Measurements from ENCODE around the gene EHBP1. TPM values are rescaled to one million over a fixed set of nuclear protein-coding genes. Genes with fewer than 3 reads are reported as not detected.

EHBP1 gene
- total RNA-seq, 4 donors from 2014 or later, result 42.9 to 116 (median 58.3) TPM

- peaks cover 29% of the 10 kb centered on the region for H3K4me1 ChIP-seq
- peaks cover 38% of the 10 kb centered on the region for H3K27me3 ChIP-seq
- no peak overlapping the region for H3K4me3 ChIP-seq
- no peaks in the 10 kb centered on the region for H3K9me3 ChIP-seq
- no peak for TF ChIP-seq POLR2A (IDR thresholded peaks at IDR 0.05)
- no peak for TF ChIP-seq CTCF (IDR thresholded peaks at IDR 0.05)
- TF ChIP-seq POLR2AphosphoS5 (IDR thresholded peaks at IDR 0.05), result no peak
- TF ChIP-seq EP300 (IDR thresholded peaks at IDR 0.05), result no peak
- DNase-seq (ENCODE audit: low spot score in 2 of 2), result no peak
- WGBS, result 95% methylated on average over 35 of the region's 36 CpGs
- peaks cover 6% of the 10 kb centered on the region for H3K36me3 ChIP-seq
- H3K27ac ChIP-seq, result no peak overlapping the region
Measured at GRCh38 chr2:63044362-63045327, 339.1 kb downstream of the EHBP1 start.

GRCh38 chr2:63046552-63046951 is 341.0 kb downstream of the EHBP1 start:
- Histone ChIP-seq H3K27ac (peak overlapping the region; percentile 91), H3K4me1 (peaks cover 46% of the 10 kb centered on the region), H3K27me3 (peaks cover 50% of the 10 kb centered on the region), H3K4me3 (peak overlapping the region; percentile 71), H3K9me3 (no peaks in the 10 kb centered on the region), H3K36me3 (peaks cover 6% of the 10 kb centered on the region)
- no peak for TF ChIP-seq POLR2A (IDR thresholded peaks at IDR 0.05)
- TF ChIP-seq EP300 (IDR thresholded peaks at IDR 0.05), result no peak
- TF ChIP-seq POLR2AphosphoS5 (IDR thresholded peaks at IDR 0.05), result no peak
- no peak for TF ChIP-seq CTCF (IDR thresholded peaks at IDR 0.05)
- WGBS, result 61% methylated on average over 7 of the region's 7 CpGs
- no peak for DNase-seq (ENCODE audit: low spot score in 2 of 2)

- DNase-seq (ENCODE audit: low spot score in 2 of 2), result no peak
- H3K4me3 ChIP-seq, result peak overlapping the region; percentile 71
- TF ChIP-seq POLR2A (IDR thresholded peaks at IDR 0.05), result no peak
- no peak for TF ChIP-seq CTCF (IDR thresholded peaks at IDR 0.05)
- no peak for TF ChIP-seq POLR2AphosphoS5 (IDR thresholded peaks at IDR 0.05)
- no peak for TF ChIP-seq EP300 (IDR thresholded peaks at IDR 0.05)
- peaks cover 54% of the 10 kb centered on the region for H3K27me3 ChIP-seq
- WGBS, result 45% methylated on average over 8 of the region's 8 CpGs
- H3K36me3 ChIP-seq, result peaks cover 6% of the 10 kb centered on the region
- H3K4me1 ChIP-seq, result peaks cover 50% of the 10 kb centered on the region
- peak overlapping the region; percentile 91 for H3K27ac ChIP-seq
- H3K9me3 ChIP-seq, result no peaks in the 10 kb centered on the region
Measured at GRCh38 chr2:63046961-63047320, 341.4 kb downstream of the EHBP1 start.

GRCh38 chr2:63047321-63048279 is 342.1 kb downstream of the EHBP1 start:
- H3K4me3 ChIP-seq, result peak overlapping the region; percentile 71
- WGBS, result 35% methylated on average over 37 of the region's 71 CpGs

More at GRCh38 chr2:63047321-63048279, 342.1 kb downstream of the EHBP1 start:
- H3K9me3 ChIP-seq, result no peaks in the 10 kb centered on the region
- H3K27ac ChIP-seq, result peak overlapping the region; percentile 91
- peaks cover 6% of the 10 kb centered on the region for H3K36me3 ChIP-seq
- peaks cover 51% of the 10 kb centered on the region for H3K4me1 ChIP-seq
- peak in 1 of 2 donors; percentile 83 for DNase-seq (ENCODE audit: low spot score in 2 of 2)
- H3K27me3 ChIP-seq, result peaks cover 60% of the 10 kb centered on the region
- no peak for TF ChIP-seq POLR2AphosphoS5 (IDR thresholded peaks at IDR 0.05)
- no peak for TF ChIP-seq POLR2A (IDR thresholded peaks at IDR 0.05)
- TF ChIP-seq EP300 (IDR thresholded peaks at IDR 0.05), result no peak
- no peak for TF ChIP-seq CTCF (IDR thresholded peaks at IDR 0.05)

Measured in suprapubic skin (tissue), 4 donors.